DND-41 (cell line): ENCODE data around the gene THRSP.
A peak's percentile ranks its signal among the peaks of the same experiment; 100 is the strongest.

Source experiments
- ATAC-seq: fragments of 200-7000 bp; cut with Tn5 transposase; 3 replicates; pipeline ENCODE4 v1.9.1; 2021; ENCODE audit warnings: low read depth; ENCODE audit not compliant: insufficient read depth
- DNase-seq: peaks from one replicate; pipeline ENCODE4 v3.0.0-alpha.2; 2020
- H2AFZ ChIP-seq: 2 replicates; pipeline ENCODE4 v1.6.0; 2012; ENCODE audit warnings: low read depth, low read length
- H3K27ac ChIP-seq: 2 replicates; pipeline ENCODE4 v1.5.1; 2012; ENCODE audit warnings: low read length, inconsistent platforms
- H3K27me3 ChIP-seq: fragments of 200-600 bp; sonication (generic); 2 replicates; pipeline ENCODE4 v1.6.0; 2012; ENCODE audit warnings: low read length, mild to moderate bottlenecking, inconsistent platforms; ENCODE audit not compliant: insufficient read depth, poor library complexity
- H3K36me3 ChIP-seq: 2 replicates; pipeline ENCODE4 v1.5.1; 2012; ENCODE audit warnings: low read length, inconsistent platforms; ENCODE audit not compliant: insufficient read depth
- H3K4me1 ChIP-seq: 2 replicates; pipeline ENCODE4 v1.5.1; 2012; ENCODE audit warnings: mild to moderate bottlenecking, low read length; ENCODE audit not compliant: insufficient read depth
- H3K4me2 ChIP-seq: 2 replicates; pipeline ENCODE4 v1.6.0; 2012; ENCODE audit warnings: mild to moderate bottlenecking, moderate library complexity, low read length, inconsistent platforms; ENCODE audit not compliant: insufficient read depth
- H3K4me3 ChIP-seq, 2 experiments: fragments of 200-600 bp in 1 of 2; shearing (Covaris generic) in 1 of 2; 2 replicates each; pipeline ENCODE4 v1.5.1; 2012 to 2016; ENCODE audit warnings: inconsistent platforms in 2 of 2, low read length in 2 of 2, mild to moderate bottlenecking in 2 of 2, low read depth in 1 of 2, moderate library complexity in 1 of 2
- H3K79me2 ChIP-seq: 2 replicates; pipeline ENCODE4 v1.6.0; 2012; ENCODE audit warnings: low read length, inconsistent platforms; ENCODE audit not compliant: insufficient read depth
- H3K9ac ChIP-seq: 2 replicates; pipeline ENCODE4 v1.6.0; 2012; ENCODE audit warnings: low read depth, mild to moderate bottlenecking, inconsistent platforms, low read length, moderate library complexity
- H3K9me3 ChIP-seq: 2 replicates; pipeline ENCODE4 v1.5.1; 2012; ENCODE audit warnings: low read length, moderate library complexity, mild to moderate bottlenecking, inconsistent platforms; ENCODE audit not compliant: insufficient read depth, severe bottlenecking
- H4K20me1 ChIP-seq: 2 replicates; pipeline ENCODE4 v1.6.0; 2012; ENCODE audit warnings: low read length; ENCODE audit not compliant: insufficient read depth
- CTCF ChIP-seq: IDR thresholded peaks from 2 replicates; pipeline ENCODE4 v1.5.1; 2012; ENCODE audit warnings: borderline replicate concordance, low read length, moderate library complexity, mild to moderate bottlenecking; ENCODE audit not compliant: poor library complexity, severe bottlenecking; ENCODE audit errors: extremely low read depth
- EZH2 ChIP-seq: IDR thresholded peaks from 3 replicates; pipeline ENCODE4 v1.6.1; 2012; ENCODE audit warnings: borderline replicate concordance, low read depth, mild to moderate bottlenecking, moderate library complexity, low read length, inconsistent platforms; ENCODE audit not compliant: severe bottlenecking

THRSP gene

GRCh38 chr11:78062671-78063070 is 990 bp upstream of the THRSP start:
- no peak overlapping the region for H3K9ac ChIP-seq
- no peak overlapping the region for H3K4me3 ChIP-seq
- peaks cover 5% of the 10 kb centered on the region; the same call in 1 of the 2 replicates for H3K36me3 ChIP-seq
- H2AFZ ChIP-seq: no peak overlapping the region
- H3K27ac ChIP-seq: no peak overlapping the region
- no peaks in the 10 kb centered on the region for H3K9me3 ChIP-seq
- no peak for ATAC-seq
- H3K79me2 ChIP-seq: no peaks in the 10 kb centered on the region
- TF ChIP-seq CTCF (no peak), EZH2 (no peak)
- no peaks in the 10 kb centered on the region for H3K27me3 ChIP-seq
- DNase-seq: no peak
- no peaks in the 10 kb centered on the region for H3K4me1 ChIP-seq
- no peak overlapping the region for H3K4me2 ChIP-seq
- H4K20me1 ChIP-seq: no peaks in the 10 kb centered on the region

GRCh38 chr11:78065203-78065602 is 1.5 kb downstream of the THRSP start:
- Histone ChIP-seq H3K4me3 (no peak overlapping the region), H3K79me2 (peaks cover 3% of the 10 kb centered on the region; the same call in 1 of the 2 replicates), H3K27me3 (no peaks in the 10 kb centered on the region), H3K9ac (no peak overlapping the region), H3K4me2 (no peak overlapping the region), H3K9me3 (no peaks in the 10 kb centered on the region), H3K36me3 (peaks cover 28% of the 10 kb centered on the region; the same call in 1 of the 2 replicates), H3K4me1 (no peaks in the 10 kb centered on the region), H2AFZ (no peak overlapping the region), H4K20me1 (no peaks in the 10 kb centered on the region; the same call in 1 of the 2 replicates), H3K27ac (no peak overlapping the region)
- TF ChIP-seq CTCF (no peak), EZH2 (no peak)
- no peak for DNase-seq
- ATAC-seq: no peak

- peak; percentile 47; the same call in 2 of the 3 replicates for ATAC-seq
- peaks cover 41% of the 10 kb centered on the region for H3K36me3 ChIP-seq
- no peaks in the 10 kb centered on the region; the same call in 1 of the 2 replicates for H4K20me1 ChIP-seq
Measured at GRCh38 chr11:78066471-78066870, 2.8 kb downstream of the THRSP start.

More at GRCh38 chr11:78066471-78066870, 2.8 kb downstream of the THRSP start:
- Histone ChIP-seq H3K9me3 (no peaks in the 10 kb centered on the region), H3K27me3 (no peaks in the 10 kb centered on the region), H3K9ac (no peak overlapping the region), H3K4me2 (no peak overlapping the region), H2AFZ (no peak overlapping the region), H3K4me3 (no peak overlapping the region), H3K79me2 (peaks cover 13% of the 10 kb centered on the region), H3K4me1 (no peaks in the 10 kb centered on the region), H3K27ac (no peak overlapping the region)
- TF ChIP-seq EZH2: no peak
- TF ChIP-seq CTCF: no peak
- DNase-seq: no peak
